Endothelial cell of umbilical vein (primary cell): ENCODE data around the gene MCRIP2. TPM values are rescaled to one million over a fixed set of nuclear protein-coding genes. Genes with fewer than 3 reads are reported as not detected.
A peak's percentile ranks its signal among the peaks of the same experiment; 100 is the strongest.

Source experiments
- BruUV-seq: library from RNA; stranded (reverse); fragments of 400-500 nt; replicated peaks from 2 replicates; lab custom pipeline; 2021; lab: Mats Ljungman, UMichigan
- CTCF ChIA-PET: fragments of 300-600, 350-600 bp; sonication (Branson Sonifier 250); formaldehyde crosslinking; loops from one replicate; lab custom pipeline; 2021; ENCODE audit warnings: antibody characterized with exemption, inconsistent platforms; lab: Charles Lee
- POLR2A ChIA-PET: fragments of 300-600, 350-600 bp; sonication (Branson Sonifier 250); formaldehyde crosslinking; loops from one replicate; lab custom pipeline; 2021; ENCODE audit warnings: antibody characterized with exemption, inconsistent platforms; lab: Charles Lee
- DNase-seq: peaks from one replicate; pipeline ENCODE4 v3.0.0-alpha.2; 2011; ENCODE audit warnings: low read depth, low spot score
- FAIRE-seq: peaks from 2 replicates; lab custom pipeline; 2011; peaks lifted over from hg19 to GRCh38; lab: Jason Lieb, UNC
- H2AFZ ChIP-seq: 2 replicates; pipeline ENCODE4 v1.6.0; 2012; ENCODE audit warnings: low read depth, low read length, control low read depth, inconsistent platforms
- H3K27ac ChIP-seq: 2 replicates; pipeline ENCODE4 v1.5.1; 2011; ENCODE audit warnings: low read depth, mild to moderate bottlenecking, control low read depth, low read length, moderate library complexity; ENCODE audit not compliant: insufficient read depth
- H3K27me3 ChIP-seq, 2 experiments: 2 replicates each; pipeline versions ENCODE4 v1.6.0 to v1.6.1; 2011; ENCODE audit warnings: low read length in 2 of 2, mixed read lengths in 1 of 2; ENCODE audit not compliant: control insufficient read depth in 2 of 2, insufficient read depth in 2 of 2
- H3K36me3 ChIP-seq, 2 experiments: 2 replicates in 1 of 2; 3 replicates in 1 of 2; pipeline ENCODE4 v1.5.1; 2011; ENCODE audit warnings: low read length in 2 of 2, mild to moderate bottlenecking in 1 of 2, moderate library complexity in 1 of 2; ENCODE audit not compliant: control insufficient read depth in 2 of 2, insufficient read depth in 2 of 2; ENCODE audit errors: extremely low read depth in 1 of 2
- H3K4me1 ChIP-seq: 3 replicates; pipeline ENCODE4 v1.5.1; 2011; ENCODE audit warnings: mild to moderate bottlenecking, low read length; ENCODE audit not compliant: control insufficient read depth, insufficient read depth; ENCODE audit errors: extremely low read depth
- H3K4me2 ChIP-seq: 2 replicates; pipeline ENCODE4 v1.6.1; 2011; ENCODE audit warnings: low read length, control low read depth, mixed read lengths; ENCODE audit not compliant: insufficient read depth
- H3K4me3 ChIP-seq, 3 experiments: fragments of 200-600 bp in 1 of 3; sonication (generic), shearing (Covaris generic) in 1 of 3; replicated peaks in 1 of 3; 2 replicates each; pipeline ENCODE4 v1.5.1; 2011 to 2016; ENCODE audit warnings: control low read depth in 3 of 3, low read length in 3 of 3, mild to moderate bottlenecking in 2 of 3, inconsistent platforms in 1 of 3, low read depth in 1 of 3, moderate library complexity in 1 of 3; ENCODE audit not compliant: insufficient read depth in 1 of 3
- H3K79me2 ChIP-seq: 2 replicates; pipeline ENCODE4 v1.6.0; 2012; ENCODE audit warnings: low read length, inconsistent platforms; ENCODE audit not compliant: control insufficient read depth, insufficient read depth
- H3K9ac ChIP-seq: replicated peaks from 2 replicates; pipeline ENCODE3; 2011; ENCODE audit warnings: low read length, control low read depth; ENCODE audit not compliant: insufficient read depth; ENCODE audit errors: extremely low read depth
- H3K9me1 ChIP-seq: replicated peaks from 3 replicates; pipeline ENCODE4 v1.6.0; 2011; ENCODE audit warnings: mild to moderate bottlenecking, low read length; ENCODE audit not compliant: control insufficient read depth, insufficient read depth; ENCODE audit errors: extremely low read depth
- H3K9me3 ChIP-seq: replicated peaks from 2 replicates; pipeline ENCODE4 v1.5.1; 2012; ENCODE audit warnings: low read length, inconsistent platforms; ENCODE audit not compliant: control insufficient read depth, insufficient read depth
- H4K20me1 ChIP-seq: replicated peaks from 2 replicates; pipeline ENCODE3; 2011; ENCODE audit warnings: mild to moderate bottlenecking, low read length; ENCODE audit not compliant: control insufficient read depth, insufficient read depth; ENCODE audit errors: extremely low read depth
- EZH2 ChIP-seq: IDR thresholded peaks from 2 replicates; pipeline ENCODE4 v1.6.1; 2012; ENCODE audit warnings: borderline replicate concordance, low read depth, mild to moderate bottlenecking, moderate library complexity, low read length, inconsistent platforms; ENCODE audit not compliant: severe bottlenecking
- FOS ChIP-seq: IDR thresholded peaks from 2 replicates; pipeline ENCODE4 v1.6.1; 2011; ENCODE audit warnings: mild to moderate bottlenecking, low read length, moderate library complexity, borderline replicate concordance; ENCODE audit not compliant: insufficient read depth
- GATA2 ChIP-seq: IDR thresholded peaks from 2 replicates; pipeline ENCODE4 v1.7.0; 2011; ENCODE audit warnings: low read depth, mild to moderate bottlenecking, moderate library complexity, mixed read lengths, low read length; ENCODE audit not compliant: insufficient read length, insufficient read depth
- JUN ChIP-seq: IDR thresholded peaks from 2 replicates; pipeline ENCODE4 v1.6.1; 2011; ENCODE audit warnings: borderline replicate concordance, low read depth; ENCODE audit not compliant: insufficient read length, insufficient read depth
- MYC ChIP-seq: IDR thresholded peaks from one replicate; pipeline ENCODE4 v1.6.1; 2011; ENCODE audit warnings: mild to moderate bottlenecking, low read depth, low read length
- POLR2A ChIP-seq: IDR thresholded peaks from 2 replicates; pipeline ENCODE4 v1.6.1; 2012; ENCODE audit warnings: low read depth, mild to moderate bottlenecking, control low read depth, low read length
- POLR2AphosphoS5 ChIP-seq: IDR thresholded peaks from 2 replicates; pipeline ENCODE4 v1.6.1; 2012; ENCODE audit warnings: low read depth, mild to moderate bottlenecking, control low read depth, low read length, moderate library complexity; ENCODE audit not compliant: insufficient read depth
- dilution Hi-C: fragments of 300-500 bp; cut with MboI; formaldehyde crosslinking; loops from one replicate; pipeline ENCODE4 v1.15.0; 2019; ENCODE audit warnings: low sequenced_read_pairs; ENCODE audit not compliant: extremely low pct_ligation_motif_present
- intact Hi-C: fragments of 100-400 bp; cut with micrococcal nuclease; formaldehyde crosslinking; loops from one replicate; pipeline ENCODE4 v1.10.0; 2022
- polyA plus RNA-seq, 4 experiments: library from polyadenylated mRNA; depleted of rRNA in 3 of 4; stranded (reverse) in 3 of 4; unstranded in 1 of 4; fragments of >200 nt; gene quantifications; 2 replicates each; pipeline versions ENCODE4 v1.2.1 to v1.2.3, GENCODE V29; 2011 to 2012; ENCODE audit warnings: missing spikeins in 1 of 4
- total RNA-seq: library from RNA; stranded (reverse); gene quantifications from 2 replicates; pipeline ENCODE4 v1.2.3, GENCODE V29; 2021
- TF ChIP-seq, protein P1 (sequence below): IDR thresholded peaks from 2 replicates; pipeline ENCODE4 v1.6.1; 2011; ENCODE audit not compliant: insufficient read depth, insufficient read length

MCRIP2 gene
- total and polyA plus RNA-seq, 2 donors (not counting 3 experiments of a cell fraction or from before 2014, with no cell fraction given): 17.1 to 18.9 TPM

DNA sequence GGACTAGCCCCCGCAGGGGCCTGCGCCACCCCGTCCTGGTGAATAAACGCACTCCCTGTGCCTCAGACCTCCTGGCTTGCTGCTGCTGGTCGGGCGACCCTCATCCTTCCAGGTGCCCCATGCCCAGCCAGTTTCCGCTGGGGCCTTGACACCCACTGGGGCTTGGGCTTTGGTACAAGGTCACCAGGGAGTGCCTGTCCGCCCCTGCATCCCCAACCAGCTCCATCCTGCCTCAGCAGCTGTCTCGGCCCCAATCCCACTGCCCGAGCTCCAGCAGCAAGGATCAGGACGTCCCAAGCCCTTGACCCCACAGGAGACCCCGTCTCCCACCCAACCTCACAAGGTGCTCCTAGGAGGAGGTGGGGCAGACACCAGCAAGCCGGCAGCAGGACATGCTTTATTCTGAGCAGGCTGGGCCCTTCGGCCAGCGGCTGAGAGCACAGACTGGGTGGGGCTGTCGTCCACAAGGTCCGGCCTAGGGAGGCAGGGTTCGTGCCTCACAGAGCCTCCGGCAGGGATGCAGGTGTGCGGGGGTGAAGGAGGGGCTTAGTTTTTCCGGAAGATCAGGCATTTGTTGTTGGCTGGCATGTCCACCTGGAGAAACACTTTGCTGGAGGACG, 7.5 kb upstream of the MCRIP2 start:
- Histone ChIP-seq H3K9ac (no peak overlapping the region), H3K9me1 (no peaks in the 10 kb centered on the region), H3K27ac (no peak overlapping the region), H3K36me3 (no peaks in the 10 kb centered on the region), H3K79me2 (peaks cover 8% of the 10 kb centered on the region), H3K27me3 (no peaks in the 10 kb centered on the region), H2AFZ (no peak overlapping the region), H3K4me1 (peaks cover 4% of the 10 kb centered on the region), H3K4me2 (no peak overlapping the region), H3K4me3 (no peak overlapping the region), H3K9me3 (no peaks in the 10 kb centered on the region), H4K20me1 (no peaks in the 10 kb centered on the region)
- BruUV-seq: no TSS peak
- ChIA-PET POLR2A (no interaction called here), CTCF (no interaction called here)
- dilution Hi-C loops: no loop called here
- no peak for DNase-seq
- intact Hi-C loops: no loop called here
- TF ChIP-seq FOS (no peak), EZH2 (no peak), POLR2A (no peak), POLR2AphosphoS5 (no peak), GATA2 (no peak), MYC (no peak)
- TF ChIP-seq, protein P1, sequence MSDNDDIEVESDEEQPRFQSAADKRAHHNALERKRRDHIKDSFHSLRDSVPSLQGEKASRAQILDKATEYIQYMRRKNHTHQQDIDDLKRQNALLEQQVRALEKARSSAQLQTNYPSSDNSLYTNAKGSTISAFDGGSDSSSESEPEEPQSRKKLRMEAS: no peak
- FAIRE-seq: no peak

DNA sequence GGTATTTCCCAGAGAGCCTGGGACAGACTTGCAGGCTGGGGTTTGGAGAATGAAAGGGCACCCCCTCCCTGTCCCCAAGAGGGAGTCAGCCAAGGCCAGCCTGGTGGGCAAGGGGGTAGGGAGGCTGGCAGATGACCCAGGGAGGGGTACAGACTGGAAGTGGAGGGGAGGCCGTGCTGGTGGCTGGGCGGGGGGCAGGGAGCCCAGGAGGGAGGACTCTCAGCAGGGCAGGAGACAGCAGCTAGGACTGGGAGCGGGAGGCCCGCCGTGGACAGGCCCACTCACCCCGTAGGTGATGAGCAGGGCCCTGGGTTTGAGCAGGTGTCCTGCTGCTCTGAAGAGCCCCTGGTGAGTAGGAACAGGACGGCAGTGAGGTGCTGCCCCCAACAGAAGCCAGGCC, 6.6 kb upstream of the MCRIP2 start:
- intact Hi-C loops: no loop called here
- Histone ChIP-seq H3K4me3 (peak overlapping the region in 2 of 3 experiments; percentile 61 to 82), H3K4me1 (peaks cover 4% of the 10 kb centered on the region), H3K36me3 (no peaks in the 10 kb centered on the region), H2AFZ (no peak overlapping the region), H3K27ac (no peak overlapping the region), H3K9me1 (no peaks in the 10 kb centered on the region), H3K4me2 (peak overlapping the region; percentile 48), H3K79me2 (peaks cover 8% of the 10 kb centered on the region), H4K20me1 (no peaks in the 10 kb centered on the region), H3K9ac (no peak overlapping the region), H3K27me3 (no peaks in the 10 kb centered on the region), H3K9me3 (no peaks in the 10 kb centered on the region)
- ChIA-PET CTCF (interaction anchor here (0.6 to 0.8 kb wide), 2 partner anchors 14 to 45 kb away, joined by 3 read pairs; partner anchors contain the start of gene RAB40C), POLR2A (no interaction called here)
- no peak for TF ChIP-seq MYC
- no peak for TF ChIP-seq GATA2
- TF ChIP-seq JUN: no peak
- TF ChIP-seq FOS: no peak
- TF ChIP-seq POLR2AphosphoS5: no peak
- TF ChIP-seq, protein P1: no peak
- no peak for DNase-seq
- FAIRE-seq: no peak
- BruUV-seq: no TSS peak
- dilution Hi-C loops: no loop called here
